HepG2 (cell line): Measurements from ENCODE around the gene INSR. TPM values are rescaled to one million over a fixed set of nuclear protein-coding genes. Genes with fewer than 3 reads are reported as not detected.

Source experiments
- ATF2 ChIP-seq: sonication (generic); formaldehyde crosslinking; IDR thresholded peaks from 2 replicates; pipeline ENCODE4 v1.4.0; 2020; ENCODE audit warnings: missing genetic modification reagents
- CEBPG ChIP-seq: IDR thresholded peaks from 2 replicates; pipeline ENCODE4 v1.6.1; 2016
- HDAC1 ChIP-seq: sonication (generic); formaldehyde crosslinking; IDR thresholded peaks from 2 replicates; pipeline ENCODE4 v1.5.1; 2020; ENCODE audit warnings: mild to moderate bottlenecking, missing genetic modification reagents
- PAF1 ChIP-seq: IDR thresholded peaks from 2 replicates; pipeline ENCODE4 v1.6.1; 2016; ENCODE audit warnings: missing genetic modification reagents, missing compliant biosample characterization
- ZFY ChIP-seq: sonication (generic); formaldehyde crosslinking; IDR thresholded peaks from 2 replicates; pipeline ENCODE4 v1.4.0; 2020; ENCODE audit warnings: missing genetic modification reagents
- polyA plus RNA-seq, 8 experiments: library from polyadenylated mRNA; depleted of rRNA in 3 of 8; stranded (reverse) in 7 of 8; unstranded in 1 of 8; fragments of >200 nt; fragmentation: Illumina TruSeq in 4 of 8; extraction: Trizol in 4 of 8; gene quantifications; 2 replicates each; pipeline versions ENCODE4 v1.2.1 to v1.2.3, GENCODE V29; 2011 to 2016; ENCODE audit warnings: low read depth in 4 of 8, missing spikeins in 1 of 8, mixed read lengths in 1 of 8; ENCODE audit not compliant: insufficient read depth in 1 of 8
- total RNA-seq, 5 experiments: library from RNA; depleted of rRNA; stranded (reverse); fragments of >200 nt; fragmentation: Illumina TruSeq; extraction: Trizol; gene quantifications; 2 replicates each; pipeline ENCODE4 v1.2.3, GENCODE V29; 2016; ENCODE audit warnings: low read depth in 1 of 5
- TF ChIP-seq, protein P1 (sequence below): sonication (generic); formaldehyde crosslinking; IDR thresholded peaks from 2 replicates; pipeline ENCODE4 v1.4.0; 2020; ENCODE audit warnings: missing genetic modification reagents
- TF ChIP-seq, protein P2 (sequence below): sonication (generic); formaldehyde crosslinking; IDR thresholded peaks from 2 replicates; pipeline ENCODE4 v1.4.0; 2020; ENCODE audit warnings: missing genetic modification reagents
- TF ChIP-seq, protein P3 (sequence below): sonication (generic); formaldehyde crosslinking; IDR thresholded peaks from 2 replicates; pipeline ENCODE4 v1.9.0; 2021; ENCODE audit warnings: missing genetic modification reagents, borderline replicate concordance
- TF ChIP-seq, protein P4 (sequence below): sonication (generic); formaldehyde crosslinking; IDR thresholded peaks from 2 replicates; pipeline ENCODE4 v1.8.0; 2022; ENCODE audit warnings: mild to moderate bottlenecking, missing genetic modification reagents
- TF ChIP-seq, protein P5 (sequence below): sonication (generic); formaldehyde crosslinking; IDR thresholded peaks from 2 replicates; pipeline ENCODE4 v1.4.0; 2020; ENCODE audit warnings: mild to moderate bottlenecking, missing genetic modification reagents

The INSR gene
- total and polyA plus RNA-seq, 2 of the 13 experiments (the other 11 are each of a cell fraction or from before 2014, with no cell fraction given), result 24.2 to 29.8 TPM

DNA sequence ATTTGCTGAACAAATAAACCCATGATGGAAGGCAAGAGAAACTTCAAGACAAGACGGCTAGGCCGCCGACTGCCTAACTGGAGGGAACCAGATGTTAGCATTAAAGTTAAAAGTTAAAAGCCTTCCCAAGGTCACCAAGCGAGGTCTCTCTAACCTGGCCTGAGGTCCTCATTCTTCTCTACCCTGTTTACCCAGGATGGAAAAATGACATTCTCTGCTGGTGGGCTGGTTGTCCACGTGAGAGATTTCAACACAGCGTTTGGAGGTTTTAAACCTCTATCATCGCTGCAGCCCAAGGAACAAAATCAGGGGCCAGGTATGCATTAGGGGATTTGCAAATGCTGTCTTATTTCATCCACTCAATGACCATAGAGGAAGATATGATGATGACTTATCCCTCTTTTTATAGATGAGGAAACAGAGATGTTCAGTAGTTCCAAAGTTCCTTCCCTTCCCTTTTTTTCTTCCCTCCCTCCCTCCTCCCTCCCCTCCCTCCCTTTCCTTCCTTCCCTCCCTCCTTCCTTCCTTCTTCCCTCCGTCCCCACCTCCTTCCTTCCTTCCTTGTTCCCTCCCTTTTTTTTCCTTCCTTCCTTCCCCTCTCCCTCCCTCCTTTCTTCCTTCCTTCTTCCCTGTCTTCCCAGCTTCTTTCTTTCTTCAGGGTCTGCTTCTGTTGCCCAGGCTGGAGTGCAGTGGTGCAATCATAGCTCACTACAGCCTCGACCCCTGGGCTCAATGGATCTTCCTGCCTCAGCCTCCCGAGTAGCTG, 79.7 kb downstream of the INSR start (continued):
- TF ChIP-seq, protein P1, sequence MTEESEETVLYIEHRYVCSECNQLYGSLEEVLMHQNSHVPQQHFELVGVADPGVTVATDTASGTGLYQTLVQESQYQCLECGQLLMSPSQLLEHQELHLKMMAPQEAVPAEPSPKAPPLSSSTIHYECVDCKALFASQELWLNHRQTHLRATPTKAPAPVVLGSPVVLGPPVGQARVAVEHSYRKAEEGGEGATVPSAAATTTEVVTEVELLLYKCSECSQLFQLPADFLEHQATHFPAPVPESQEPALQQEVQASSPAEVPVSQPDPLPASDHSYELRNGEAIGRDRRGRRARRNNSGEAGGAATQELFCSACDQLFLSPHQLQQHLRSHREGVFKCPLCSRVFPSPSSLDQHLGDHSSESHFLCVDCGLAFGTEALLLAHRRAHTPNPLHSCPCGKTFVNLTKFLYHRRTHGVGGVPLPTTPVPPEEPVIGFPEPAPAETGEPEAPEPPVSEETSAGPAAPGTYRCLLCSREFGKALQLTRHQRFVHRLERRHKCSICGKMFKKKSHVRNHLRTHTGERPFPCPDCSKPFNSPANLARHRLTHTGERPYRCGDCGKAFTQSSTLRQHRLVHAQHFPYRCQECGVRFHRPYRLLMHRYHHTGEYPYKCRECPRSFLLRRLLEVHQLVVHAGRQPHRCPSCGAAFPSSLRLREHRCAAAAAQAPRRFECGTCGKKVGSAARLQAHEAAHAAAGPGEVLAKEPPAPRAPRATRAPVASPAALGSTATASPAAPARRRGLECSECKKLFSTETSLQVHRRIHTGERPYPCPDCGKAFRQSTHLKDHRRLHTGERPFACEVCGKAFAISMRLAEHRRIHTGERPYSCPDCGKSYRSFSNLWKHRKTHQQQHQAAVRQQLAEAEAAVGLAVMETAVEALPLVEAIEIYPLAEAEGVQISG (CRISPR knock-in tag), result peak; percentile 41; the same call in 1 of the 2 replicates
- 0 out of 2 replicates have a peak, but pooled peaks have one; percentile 60 for TF ChIP-seq PAF1 (CRISPR knock-in tag)
- TF ChIP-seq CEBPG (CRISPR knock-in tag), result peak; percentile 80
- peak; percentile 53; the same call in 1 of the 2 replicates for TF ChIP-seq ATF2 (CRISPR knock-in tag)
- TF ChIP-seq, protein P2, sequence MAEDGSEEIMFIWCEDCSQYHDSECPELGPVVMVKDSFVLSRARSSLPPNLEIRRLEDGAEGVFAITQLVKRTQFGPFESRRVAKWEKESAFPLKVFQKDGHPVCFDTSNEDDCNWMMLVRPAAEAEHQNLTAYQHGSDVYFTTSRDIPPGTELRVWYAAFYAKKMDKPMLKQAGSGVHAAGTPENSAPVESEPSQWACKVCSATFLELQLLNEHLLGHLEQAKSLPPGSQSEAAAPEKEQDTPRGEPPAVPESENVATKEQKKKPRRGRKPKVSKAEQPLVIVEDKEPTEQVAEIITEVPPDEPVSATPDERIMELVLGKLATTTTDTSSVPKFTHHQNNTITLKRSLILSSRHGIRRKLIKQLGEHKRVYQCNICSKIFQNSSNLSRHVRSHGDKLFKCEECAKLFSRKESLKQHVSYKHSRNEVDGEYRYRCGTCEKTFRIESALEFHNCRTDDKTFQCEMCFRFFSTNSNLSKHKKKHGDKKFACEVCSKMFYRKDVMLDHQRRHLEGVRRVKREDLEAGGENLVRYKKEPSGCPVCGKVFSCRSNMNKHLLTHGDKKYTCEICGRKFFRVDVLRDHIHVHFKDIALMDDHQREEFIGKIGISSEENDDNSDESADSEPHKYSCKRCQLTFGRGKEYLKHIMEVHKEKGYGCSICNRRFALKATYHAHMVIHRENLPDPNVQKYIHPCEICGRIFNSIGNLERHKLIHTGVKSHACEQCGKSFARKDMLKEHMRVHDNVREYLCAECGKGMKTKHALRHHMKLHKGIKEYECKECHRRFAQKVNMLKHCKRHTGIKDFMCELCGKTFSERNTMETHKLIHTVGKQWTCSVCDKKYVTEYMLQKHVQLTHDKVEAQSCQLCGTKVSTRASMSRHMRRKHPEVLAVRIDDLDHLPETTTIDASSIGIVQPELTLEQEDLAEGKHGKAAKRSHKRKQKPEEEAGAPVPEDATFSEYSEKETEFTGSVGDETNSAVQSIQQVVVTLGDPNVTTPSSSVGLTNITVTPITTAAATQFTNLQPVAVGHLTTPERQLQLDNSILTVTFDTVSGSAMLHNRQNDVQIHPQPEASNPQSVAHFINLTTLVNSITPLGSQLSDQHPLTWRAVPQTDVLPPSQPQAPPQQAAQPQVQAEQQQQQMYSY, result peak; percentile 42; the same call in 1 of the 2 replicates
- TF ChIP-seq, protein P3, sequence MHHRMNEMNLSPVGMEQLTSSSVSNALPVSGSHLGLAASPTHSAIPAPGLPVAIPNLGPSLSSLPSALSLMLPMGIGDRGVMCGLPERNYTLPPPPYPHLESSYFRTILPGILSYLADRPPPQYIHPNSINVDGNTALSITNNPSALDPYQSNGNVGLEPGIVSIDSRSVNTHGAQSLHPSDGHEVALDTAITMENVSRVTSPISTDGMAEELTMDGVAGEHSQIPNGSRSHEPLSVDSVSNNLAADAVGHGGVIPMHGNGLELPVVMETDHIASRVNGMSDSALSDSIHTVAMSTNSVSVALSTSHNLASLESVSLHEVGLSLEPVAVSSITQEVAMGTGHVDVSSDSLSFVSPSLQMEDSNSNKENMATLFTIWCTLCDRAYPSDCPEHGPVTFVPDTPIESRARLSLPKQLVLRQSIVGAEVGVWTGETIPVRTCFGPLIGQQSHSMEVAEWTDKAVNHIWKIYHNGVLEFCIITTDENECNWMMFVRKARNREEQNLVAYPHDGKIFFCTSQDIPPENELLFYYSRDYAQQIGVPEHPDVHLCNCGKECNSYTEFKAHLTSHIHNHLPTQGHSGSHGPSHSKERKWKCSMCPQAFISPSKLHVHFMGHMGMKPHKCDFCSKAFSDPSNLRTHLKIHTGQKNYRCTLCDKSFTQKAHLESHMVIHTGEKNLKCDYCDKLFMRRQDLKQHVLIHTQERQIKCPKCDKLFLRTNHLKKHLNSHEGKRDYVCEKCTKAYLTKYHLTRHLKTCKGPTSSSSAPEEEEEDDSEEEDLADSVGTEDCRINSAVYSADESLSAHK (CRISPR knock-in tag), result no peak
- peak; percentile 32 for TF ChIP-seq ZFY (CRISPR knock-in tag)
- TF ChIP-seq, protein P4, sequence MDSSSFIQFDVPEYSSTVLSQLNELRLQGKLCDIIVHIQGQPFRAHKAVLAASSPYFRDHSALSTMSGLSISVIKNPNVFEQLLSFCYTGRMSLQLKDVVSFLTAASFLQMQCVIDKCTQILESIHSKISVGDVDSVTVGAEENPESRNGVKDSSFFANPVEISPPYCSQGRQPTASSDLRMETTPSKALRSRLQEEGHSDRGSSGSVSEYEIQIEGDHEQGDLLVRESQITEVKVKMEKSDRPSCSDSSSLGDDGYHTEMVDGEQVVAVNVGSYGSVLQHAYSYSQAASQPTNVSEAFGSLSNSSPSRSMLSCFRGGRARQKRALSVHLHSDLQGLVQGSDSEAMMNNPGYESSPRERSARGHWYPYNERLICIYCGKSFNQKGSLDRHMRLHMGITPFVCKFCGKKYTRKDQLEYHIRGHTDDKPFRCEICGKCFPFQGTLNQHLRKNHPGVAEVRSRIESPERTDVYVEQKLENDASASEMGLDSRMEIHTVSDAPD (CRISPR knock-in tag), result no peak
- peak; percentile 61; the same call in 1 of the 2 replicates for TF ChIP-seq HDAC1 (CRISPR knock-in tag)
- TF ChIP-seq, protein P5, sequence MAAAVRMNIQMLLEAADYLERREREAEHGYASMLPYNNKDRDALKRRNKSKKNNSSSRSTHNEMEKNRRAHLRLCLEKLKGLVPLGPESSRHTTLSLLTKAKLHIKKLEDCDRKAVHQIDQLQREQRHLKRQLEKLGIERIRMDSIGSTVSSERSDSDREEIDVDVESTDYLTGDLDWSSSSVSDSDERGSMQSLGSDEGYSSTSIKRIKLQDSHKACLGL (CRISPR knock-in tag), result no peak
